Nephron (organoid): ENCODE measurements around the gene TMEM220.

Source experiments
- H3K27ac Mint-ChIP-seq, 3 experiments: 2 replicates each; pipeline ENCODE4 v1.8.0; 2020; ENCODE audit warnings: mixed read lengths in 3 of 3, mild to moderate bottlenecking in 2 of 3, moderate library complexity in 1 of 3
- H3K27me3 Mint-ChIP-seq: 2 replicates; pipeline ENCODE4 v1.8.0; 2021; ENCODE audit warnings: low read depth, mild to moderate bottlenecking, moderate library complexity, mixed read lengths
- H3K36me3 Mint-ChIP-seq: 2 replicates; pipeline ENCODE4 v1.8.0; 2020; ENCODE audit warnings: low read depth, mixed read lengths
- H3K4me1 Mint-ChIP-seq: 2 replicates; pipeline ENCODE4 v1.8.0; 2020; ENCODE audit warnings: mixed read lengths
- H3K4me3 Mint-ChIP-seq, 3 experiments: 2 replicates each; pipeline ENCODE4 v1.8.0; 2020; ENCODE audit warnings: mild to moderate bottlenecking in 3 of 3, mixed read lengths in 3 of 3, moderate library complexity in 2 of 3
- H3K9me3 Mint-ChIP-seq: 2 replicates; pipeline ENCODE4 v1.8.0; 2020; ENCODE audit warnings: mixed read lengths
- CTCF ChIP-seq, 3 experiments: fragments of 200-600 bp; sonication (generic); IDR thresholded peaks; one replicate each; pipeline ENCODE4 v1.5.0; 2021; ENCODE audit warnings: antibody characterized with exemption in 3 of 3; ENCODE audit not compliant: unreplicated experiment in 3 of 3

Gene TMEM220

GRCh38 chr17:10729334-10730193 is at the start of gene TMEM220:
TSS of gene TMEM220 (minus strand) at chr17:10730023. CDS start at chr17:10729851, 172 bp downstream.
- peak within 1 kb of the TSS; percentile 95 to 97 (median 95) for H3K4me3 Mint-ChIP-seq
- no peak for TF ChIP-seq CTCF (IDR thresholded peaks at IDR 0.05; ENCODE audit: unreplicated experiment in 3 of 3)
- peaks cover 12% of the 10 kb centered on the region for H3K4me1 Mint-ChIP-seq
- H3K27ac Mint-ChIP-seq = peak within 1 kb of the TSS; percentile 76 to 93 (median 85)
- H3K9me3 Mint-ChIP-seq = no peaks in the 10 kb centered on the region
- H3K36me3 Mint-ChIP-seq = no peaks in the 10 kb centered on the region
- H3K27me3 Mint-ChIP-seq = peaks cover 6% of the 10 kb centered on the region

GRCh38 chr17:10779609-10780008 is 49.8 kb upstream of the TMEM220 start:
- H3K4me3 Mint-ChIP-seq = no peak overlapping the region
- peaks cover 17% of the 10 kb centered on the region for H3K9me3 Mint-ChIP-seq

GRCh38 chr17:10777890-10778289 is 48.1 kb upstream of the TMEM220 start:
- Mint-ChIP-seq H3K36me3 (peaks cover 5% of the 10 kb centered on the region), H3K9me3 (peaks cover 17% of the 10 kb centered on the region), H3K27me3 (peaks cover 7% of the 10 kb centered on the region), H3K27ac (no peak overlapping the region), H3K4me1 (peaks cover 12% of the 10 kb centered on the region), H3K4me3 (no peak overlapping the region)
- no peak for TF ChIP-seq CTCF (IDR thresholded peaks at IDR 0.05; ENCODE audit: unreplicated experiment in 3 of 3)

More at GRCh38 chr17:10779609-10780008, 49.8 kb upstream of the TMEM220 start:
- no peak for TF ChIP-seq CTCF (IDR thresholded peaks at IDR 0.05; ENCODE audit: unreplicated experiment in 3 of 3)
- peaks cover 5% of the 10 kb centered on the region for H3K36me3 Mint-ChIP-seq
- peaks cover under 1% of the 10 kb centered on the region for H3K4me1 Mint-ChIP-seq
- peaks cover 9% of the 10 kb centered on the region for H3K27me3 Mint-ChIP-seq
- no peak overlapping the region for H3K27ac Mint-ChIP-seq

GRCh38 chr17:10777131-10777807 is 47.4 kb upstream of the TMEM220 start:
- H3K27me3 Mint-ChIP-seq = peaks cover 9% of the 10 kb centered on the region
- peaks cover 11% of the 10 kb centered on the region for H3K36me3 Mint-ChIP-seq
- no peak for TF ChIP-seq CTCF (IDR thresholded peaks at IDR 0.05; ENCODE audit: unreplicated experiment in 3 of 3)
- no peak overlapping the region for H3K27ac Mint-ChIP-seq
- H3K9me3 Mint-ChIP-seq = peaks cover 22% of the 10 kb centered on the region
- H3K4me3 Mint-ChIP-seq = no peak overlapping the region
- H3K4me1 Mint-ChIP-seq = peaks cover 14% of the 10 kb centered on the region

- peaks cover 15% of the 10 kb centered on the region for H3K36me3 Mint-ChIP-seq
- peaks cover 14% of the 10 kb centered on the region for H3K4me1 Mint-ChIP-seq
- no peak overlapping the region for H3K4me3 Mint-ChIP-seq
- H3K9me3 Mint-ChIP-seq = peaks cover 21% of the 10 kb centered on the region
- peaks cover 9% of the 10 kb centered on the region for H3K27me3 Mint-ChIP-seq
- TF ChIP-seq CTCF (IDR thresholded peaks at IDR 0.05; ENCODE audit: unreplicated experiment in 3 of 3) = no peak
- H3K27ac Mint-ChIP-seq = no peak overlapping the region
Measured at GRCh38 chr17:10776381-10776780, 46.6 kb upstream of the TMEM220 start.
